BJ (cell line): ENCODE results near the gene AZU1. TPM values are rescaled to one million over a fixed set of nuclear protein-coding genes. Genes with fewer than 3 reads are reported as not detected.
"Not testable (repeated sequence)": the region's sequence is repeated elsewhere in the genome, so short reads cannot be mapped to it uniquely, and the experiment has no call there.

Experiments
- CTCF ChIA-PET: fragments of 350-600 bp; formaldehyde crosslinking; extraction: SDS; loops from one replicate; lab custom pipeline; 2021; ENCODE audit warnings: antibody characterized with exemption, inconsistent platforms; lab: Yijun Ruan, JAX
- POLR2A ChIA-PET: fragments of 300-600 bp; sonication (Branson Sonifier 250); formaldehyde crosslinking; extraction: SDS; loops from one replicate; lab custom pipeline; 2021; ENCODE audit warnings: antibody characterized with exemption; lab: Charles Lee
- DNase-seq: peaks from one replicate; pipeline ENCODE4 v3.0.0-alpha.2; 2011; ENCODE audit warnings: low read depth
- H3K27me3 ChIP-seq: 2 replicates; pipeline ENCODE4 v1.6.0; 2011; ENCODE audit warnings: low read length; ENCODE audit not compliant: control insufficient read depth, insufficient read depth
- H3K36me3 ChIP-seq: 2 replicates; pipeline ENCODE4 v1.5.1; 2011; ENCODE audit warnings: low read length; ENCODE audit not compliant: control insufficient read depth, insufficient read depth
- H3K4me3 ChIP-seq: 2 replicates; pipeline ENCODE4 v1.5.1; 2011; ENCODE audit warnings: low read depth, mild to moderate bottlenecking, control low read depth, low read length
- polyA plus RNA-seq: library from polyadenylated mRNA; depleted of rRNA; stranded (reverse); fragments of >200 nt; gene quantifications from 2 replicates; pipeline ENCODE4 v1.2.3, GENCODE V29; 2011; rRNA removed
- small RNA-seq: library from RNA; depleted of rRNA; stranded (forward); fragments of <200 nt; gene quantifications from one replicate; pipeline ENCODE3, GENCODE V24; 2012; ENCODE audit warnings: low replicate concordance, low read depth; ENCODE audit not compliant: insufficient read length
- TF ChIP-seq, protein P1 (sequence below): IDR thresholded peaks from 2 replicates; pipeline ENCODE4 v1.5.1; 2011; ENCODE audit warnings: low read depth, mild to moderate bottlenecking, control low read depth, inconsistent platforms, low read length, moderate library complexity; ENCODE audit not compliant: insufficient read depth

AZU1 gene
- polyA plus RNA-seq, 1 experiment: 0.07 TPM

DNA sequence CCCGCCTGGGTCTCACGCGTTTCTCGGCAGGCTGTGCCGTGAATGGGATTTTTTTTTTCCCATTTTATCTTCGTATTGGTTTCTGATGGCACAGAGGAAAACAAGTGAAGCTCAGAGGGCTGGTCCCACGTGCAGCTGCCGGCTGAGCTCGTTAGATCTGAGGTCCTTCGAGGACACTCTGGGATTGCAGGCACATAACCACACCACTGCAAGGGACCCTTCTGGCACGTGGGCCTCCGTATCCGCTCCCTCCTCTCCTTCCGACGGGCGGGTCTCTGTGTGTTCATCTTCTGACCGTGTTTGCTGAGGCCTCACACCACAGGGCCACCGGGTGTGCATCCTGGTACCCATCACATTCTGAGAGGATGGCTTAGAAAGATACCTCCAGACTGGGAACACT is 48.5 kb downstream of the AZU1 start:
- TF ChIP-seq, protein P1, sequence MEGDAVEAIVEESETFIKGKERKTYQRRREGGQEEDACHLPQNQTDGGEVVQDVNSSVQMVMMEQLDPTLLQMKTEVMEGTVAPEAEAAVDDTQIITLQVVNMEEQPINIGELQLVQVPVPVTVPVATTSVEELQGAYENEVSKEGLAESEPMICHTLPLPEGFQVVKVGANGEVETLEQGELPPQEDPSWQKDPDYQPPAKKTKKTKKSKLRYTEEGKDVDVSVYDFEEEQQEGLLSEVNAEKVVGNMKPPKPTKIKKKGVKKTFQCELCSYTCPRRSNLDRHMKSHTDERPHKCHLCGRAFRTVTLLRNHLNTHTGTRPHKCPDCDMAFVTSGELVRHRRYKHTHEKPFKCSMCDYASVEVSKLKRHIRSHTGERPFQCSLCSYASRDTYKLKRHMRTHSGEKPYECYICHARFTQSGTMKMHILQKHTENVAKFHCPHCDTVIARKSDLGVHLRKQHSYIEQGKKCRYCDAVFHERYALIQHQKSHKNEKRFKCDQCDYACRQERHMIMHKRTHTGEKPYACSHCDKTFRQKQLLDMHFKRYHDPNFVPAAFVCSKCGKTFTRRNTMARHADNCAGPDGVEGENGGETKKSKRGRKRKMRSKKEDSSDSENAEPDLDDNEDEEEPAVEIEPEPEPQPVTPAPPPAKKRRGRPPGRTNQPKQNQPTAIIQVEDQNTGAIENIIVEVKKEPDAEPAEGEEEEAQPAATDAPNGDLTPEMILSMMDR: no peak
- Histone ChIP-seq H3K27me3 (no peaks in the 10 kb centered on the region), H3K36me3 (peaks cover 21% of the 10 kb centered on the region), H3K4me3 (no peak overlapping the region)
- CTCF ChIA-PET: no interaction called here
- POLR2A ChIA-PET: no interaction called here
- no peak for DNase-seq

DNA sequence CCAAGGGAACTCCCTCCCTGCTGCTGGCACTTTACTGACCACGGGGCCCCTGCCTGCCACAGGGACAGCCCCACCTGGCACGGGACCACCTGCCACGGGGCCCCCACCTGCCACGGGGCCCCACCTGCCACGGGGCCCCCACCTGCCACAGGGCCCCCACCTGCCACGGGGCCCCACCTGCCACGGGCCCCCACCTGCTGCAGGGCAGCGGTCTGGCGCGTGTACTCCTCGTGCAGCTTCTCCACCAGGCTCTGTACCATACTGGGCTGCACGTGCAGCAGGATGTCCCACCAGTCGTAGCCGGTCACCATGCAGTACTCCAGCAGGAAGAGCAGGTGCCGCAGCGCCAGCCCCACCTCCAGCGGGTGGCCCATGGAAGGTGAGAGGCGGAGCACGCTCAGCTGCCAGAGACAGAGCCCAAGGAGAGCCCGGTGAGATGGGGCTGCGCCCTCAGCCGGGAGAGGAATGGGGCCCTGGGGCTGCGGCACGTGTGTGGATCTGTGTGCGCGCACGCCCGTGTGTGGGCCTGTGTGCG is 49.2 kb downstream of the AZU1 start:
- Histone ChIP-seq H3K36me3 (peaks cover 26% of the 10 kb centered on the region), H3K27me3 (no peaks in the 10 kb centered on the region), H3K4me3 (no peak overlapping the region)
- CTCF ChIA-PET: no interaction called here
- POLR2A ChIA-PET: no interaction called here
- DNase-seq: no peak
- TF ChIP-seq, protein P1: no peak

DNA sequence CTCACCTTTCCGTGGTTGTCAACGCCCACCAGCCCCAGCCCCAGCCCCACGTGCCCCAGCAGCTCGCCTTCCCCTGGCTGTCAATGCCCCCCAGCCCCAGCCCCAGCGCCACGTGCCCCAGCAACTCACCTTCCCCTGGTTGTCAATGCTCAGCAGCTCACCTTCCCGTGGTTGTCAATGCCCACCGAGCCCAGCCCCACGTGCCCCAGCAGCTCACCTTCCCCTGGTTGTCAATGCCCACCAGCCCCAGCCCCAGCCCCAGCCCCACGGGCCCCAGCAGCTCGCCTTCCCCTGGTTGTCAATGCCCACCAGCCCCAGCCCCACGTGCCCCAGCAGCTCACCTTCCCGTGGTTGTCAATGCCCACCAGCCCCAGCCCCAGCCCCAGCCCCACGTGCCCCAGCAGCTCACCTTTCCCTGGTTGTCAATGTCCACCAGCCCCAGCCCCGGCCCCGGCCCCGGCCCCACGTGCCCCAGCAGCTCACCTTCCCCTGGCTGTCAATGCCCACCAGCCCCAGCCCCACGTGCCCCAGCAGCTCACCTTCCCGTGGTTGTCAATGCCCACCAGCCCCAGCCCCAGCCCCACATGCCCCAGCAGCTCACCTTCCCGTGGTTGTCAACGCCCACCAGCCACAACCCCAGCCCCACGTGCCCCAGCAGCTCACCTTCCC is 50.5 kb downstream of the AZU1 start:
- H3K27me3 ChIP-seq, H3K4me3 ChIP-seq, POLR2A ChIA-PET, DNase-seq: not testable (repeated sequence)
- CTCF ChIA-PET: interaction anchor here (1.5 kb wide), 1 partner anchor 14 kb away, joined by 5 read pairs; no protein-coding TSS in a partner anchor
- peaks cover 30% of the 10 kb centered on the region for H3K36me3 ChIP-seq

DNA sequence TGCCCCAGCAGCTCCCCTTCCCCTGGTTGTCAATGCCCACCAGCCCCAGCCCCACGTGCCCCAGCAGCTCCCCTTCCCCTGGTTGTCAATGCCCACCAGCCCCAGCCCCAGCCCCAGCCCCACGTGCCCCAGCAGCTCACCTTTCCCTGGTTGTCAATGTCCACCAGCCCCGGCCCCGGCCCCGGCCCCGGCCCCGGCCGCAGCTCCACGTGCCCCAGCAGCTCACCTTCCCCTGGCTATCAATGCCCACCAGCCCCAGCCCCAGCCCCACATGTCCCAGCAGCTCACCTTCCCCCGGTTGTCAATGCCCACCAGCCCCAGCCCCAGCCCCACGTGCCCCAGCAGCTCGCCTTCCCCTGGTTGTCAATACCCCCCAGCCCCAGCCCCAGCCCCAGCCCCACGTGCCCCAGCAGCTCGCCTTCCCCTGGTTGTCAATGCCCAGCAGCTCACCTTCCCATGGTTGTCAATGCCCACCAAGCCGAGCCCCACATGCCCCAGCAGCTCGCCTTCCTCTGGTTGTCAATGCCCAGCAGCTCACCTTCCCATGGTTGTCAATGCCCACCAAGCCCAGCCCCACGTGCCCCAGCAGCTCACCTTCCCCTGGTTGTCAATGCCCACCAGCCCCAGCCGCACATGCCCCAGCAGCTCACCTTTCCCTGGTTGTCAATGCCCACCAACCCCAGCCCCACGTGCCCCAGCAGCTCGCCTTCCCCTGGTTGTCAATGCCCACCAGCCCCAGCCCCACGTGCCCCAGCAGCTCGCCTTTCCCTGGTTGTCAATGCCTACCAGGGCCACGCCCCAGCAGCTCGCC is 51.3 kb downstream of the AZU1 start:
- CTCF ChIA-PET: interaction anchor here (0.6 to 1.5 kb wide), 6 partner anchors 14 to 108 kb away, joined by 3 to 6 read pairs (median 4); partner anchors contain the start of genes KISS1R, MED16 and RNU6-9
- POLR2A ChIA-PET, DNase-seq, H3K4me3 ChIP-seq, H3K27me3 ChIP-seq: not testable (repeated sequence)
- H3K36me3 ChIP-seq: peaks cover 33% of the 10 kb centered on the region

DNA sequence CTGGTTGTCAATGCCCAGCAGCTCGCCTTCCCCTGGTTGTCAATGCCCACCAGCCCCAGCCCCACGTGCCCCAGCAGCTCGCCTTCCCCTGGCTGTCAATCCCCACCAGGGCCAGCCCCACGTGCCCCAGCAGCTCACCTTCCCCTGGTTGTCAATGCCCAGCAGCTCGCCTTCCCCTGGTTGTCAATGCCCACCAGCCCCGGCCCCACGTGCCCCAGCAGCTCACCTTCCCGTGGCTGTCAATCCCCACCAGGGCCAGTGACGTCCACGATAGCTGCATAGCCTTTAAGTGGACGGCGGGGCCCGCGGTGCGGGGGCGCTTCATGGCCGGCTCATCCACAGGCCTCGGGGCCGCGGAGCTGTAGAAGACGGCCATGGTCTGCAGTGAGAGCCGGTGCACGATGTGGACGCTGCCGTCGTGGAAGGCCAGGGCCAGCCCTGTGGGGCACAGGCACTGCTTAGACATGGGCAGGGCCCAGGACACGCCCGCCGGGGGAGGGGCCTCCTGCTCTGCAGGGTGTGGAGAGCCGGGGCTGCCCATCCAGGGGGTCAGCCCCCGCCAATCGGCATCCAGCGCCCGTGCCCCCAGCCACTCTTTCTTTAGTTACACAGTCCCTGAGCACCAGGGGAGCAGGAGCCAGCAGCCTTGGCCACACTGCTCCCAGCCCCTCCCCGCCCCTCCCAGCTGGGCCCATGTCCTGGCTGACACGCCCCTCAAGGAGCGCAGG is 52.2 kb downstream of the AZU1 start:
- no peaks in the 10 kb centered on the region for H3K27me3 ChIP-seq
- ChIA-PET CTCF (interaction anchor here (0.6 to 1.4 kb wide), 3 partner anchors 15 to 109 kb away, joined by 4 to 6 read pairs (median 4); partner anchors contain the start of gene KISS1R), POLR2A (no interaction called here)
- no peak overlapping the region for H3K4me3 ChIP-seq
- DNase-seq: no peak
- H3K36me3 ChIP-seq: peaks cover 39% of the 10 kb centered on the region
- TF ChIP-seq, protein P1: no peak

Small RNA genes lying within 50 kb of the gene (small RNA-seq; reads per million reads assigned to genes)
- gene MIR3187: not detected

Other genes with a start within 250 kb of the AZU1 start
- 0.83 and 1.5 TPM in 2 replicates for gene HCN2, start 238.0 kb upstream of the AZU1 start, polyA plus RNA-seq
- gene POLRMT, start 194.3 kb upstream of the AZU1 start, polyA plus RNA-seq: 21.9 and 38.6 TPM in 2 replicates
- gene FGF22, start 188.0 kb upstream of the AZU1 start, polyA plus RNA-seq: 0.05 TPM in 1 of 2 replicates, not detected in the other
- 2.7 and 2.9 TPM in 2 replicates for gene RNF126, start 164.6 kb upstream of the AZU1 start, polyA plus RNA-seq
- 62.5 and 83.2 TPM in 2 replicates for gene FSTL3, start 151.4 kb upstream of the AZU1 start, polyA plus RNA-seq
- gene PRSS57, start 132.4 kb upstream of the AZU1 start, polyA plus RNA-seq: not detected in 2 replicates
- gene PALM, start 118.9 kb upstream of the AZU1 start, polyA plus RNA-seq: 1.1 and 1.2 TPM in 2 replicates
- gene MISP, start 76.7 kb upstream of the AZU1 start, polyA plus RNA-seq: 0.05 and 0.06 TPM in 2 replicates
- gene PTBP1, start 30.4 kb upstream of the AZU1 start, polyA plus RNA-seq: 137 and 328 TPM in 2 replicates
- 0.56 and 1.1 TPM in 2 replicates for gene PLPPR3, start 5.9 kb upstream of the AZU1 start, polyA plus RNA-seq
- gene PRTN3, start 13.2 kb downstream of the AZU1 start, polyA plus RNA-seq: not detected in 2 replicates
- 0.10 and 0.12 TPM in 2 replicates for gene ELANE, start 24.5 kb downstream of the AZU1 start, polyA plus RNA-seq
- 0.70 and 0.77 TPM in 2 replicates for gene CFD, start 31.8 kb downstream of the AZU1 start, polyA plus RNA-seq
- gene MED16, start 65.3 kb downstream of the AZU1 start, polyA plus RNA-seq: 21.5 and 39.8 TPM in 2 replicates
- not detected in 2 replicates for gene RNU6-9, start 65.6 kb downstream of the AZU1 start, polyA plus RNA-seq
- 35.3 and 46.6 TPM in 2 replicates for gene R3HDM4, start 85.4 kb downstream of the AZU1 start, polyA plus RNA-seq
- not detected in 2 replicates for gene KISS1R, start 89.5 kb downstream of the AZU1 start, polyA plus RNA-seq
- 10.7 and 17.4 TPM in 2 replicates for gene ARID3A, start 98.2 kb downstream of the AZU1 start, polyA plus RNA-seq
- gene WDR18, start 156.5 kb downstream of the AZU1 start, polyA plus RNA-seq: 28.1 and 44.3 TPM in 2 replicates
- gene GRIN3B, start 172.6 kb downstream of the AZU1 start, polyA plus RNA-seq: 0.28 and 0.32 TPM in 2 replicates
- 69.2 and 111 TPM in 2 replicates for gene TMEM259, start 193.3 kb downstream of the AZU1 start, polyA plus RNA-seq
- not detected in 2 replicates for gene RNU6-2, start 193.7 kb downstream of the AZU1 start, polyA plus RNA-seq
- gene CNN2, start 198.8 kb downstream of the AZU1 start, polyA plus RNA-seq: 315 and 529 TPM in 2 replicates
- 1.3 and 1.9 TPM in 2 replicates for gene ABCA7, start 212.3 kb downstream of the AZU1 start, polyA plus RNA-seq
- gene ARHGAP45, start 239.3 kb downstream of the AZU1 start, polyA plus RNA-seq: 0.13 and 0.28 TPM in 2 replicates